AG04449 (cell line): ENCODE data around the gene ASCL2.

ENCODE experiments used
- CTCF ChIA-PET: fragments of 350-600 bp; formaldehyde crosslinking; extraction: SDS; loops from one replicate; lab custom pipeline; 2021; ENCODE audit warnings: antibody characterized with exemption; lab: Yijun Ruan, JAX
- POLR2A ChIA-PET: fragments of 400-600, 350-600 bp; formaldehyde crosslinking; extraction: SDS; loops from one replicate; lab custom pipeline; 2020; ENCODE audit warnings: antibody characterized with exemption, inconsistent platforms; lab: Yijun Ruan, JAX
- DNase-seq: peaks from one replicate; pipeline ENCODE4 v3.0.0-alpha.2; 2010; ENCODE audit warnings: low read depth, low spot score
- H3K4me3 ChIP-seq: 2 replicates; pipeline ENCODE4 v1.5.1; 2011; ENCODE audit warnings: low read depth, mild to moderate bottlenecking, control low read depth, low read length
- TF ChIP-seq, protein P1 (sequence below): IDR thresholded peaks from one replicate; pipeline ENCODE4 v1.5.1; 2011; ENCODE audit warnings: mild to moderate bottlenecking, moderate library complexity, low read length, control low read depth, inconsistent platforms; ENCODE audit not compliant: insufficient read depth; ENCODE audit errors: missing control alignments

ASCL2 gene

DNA sequence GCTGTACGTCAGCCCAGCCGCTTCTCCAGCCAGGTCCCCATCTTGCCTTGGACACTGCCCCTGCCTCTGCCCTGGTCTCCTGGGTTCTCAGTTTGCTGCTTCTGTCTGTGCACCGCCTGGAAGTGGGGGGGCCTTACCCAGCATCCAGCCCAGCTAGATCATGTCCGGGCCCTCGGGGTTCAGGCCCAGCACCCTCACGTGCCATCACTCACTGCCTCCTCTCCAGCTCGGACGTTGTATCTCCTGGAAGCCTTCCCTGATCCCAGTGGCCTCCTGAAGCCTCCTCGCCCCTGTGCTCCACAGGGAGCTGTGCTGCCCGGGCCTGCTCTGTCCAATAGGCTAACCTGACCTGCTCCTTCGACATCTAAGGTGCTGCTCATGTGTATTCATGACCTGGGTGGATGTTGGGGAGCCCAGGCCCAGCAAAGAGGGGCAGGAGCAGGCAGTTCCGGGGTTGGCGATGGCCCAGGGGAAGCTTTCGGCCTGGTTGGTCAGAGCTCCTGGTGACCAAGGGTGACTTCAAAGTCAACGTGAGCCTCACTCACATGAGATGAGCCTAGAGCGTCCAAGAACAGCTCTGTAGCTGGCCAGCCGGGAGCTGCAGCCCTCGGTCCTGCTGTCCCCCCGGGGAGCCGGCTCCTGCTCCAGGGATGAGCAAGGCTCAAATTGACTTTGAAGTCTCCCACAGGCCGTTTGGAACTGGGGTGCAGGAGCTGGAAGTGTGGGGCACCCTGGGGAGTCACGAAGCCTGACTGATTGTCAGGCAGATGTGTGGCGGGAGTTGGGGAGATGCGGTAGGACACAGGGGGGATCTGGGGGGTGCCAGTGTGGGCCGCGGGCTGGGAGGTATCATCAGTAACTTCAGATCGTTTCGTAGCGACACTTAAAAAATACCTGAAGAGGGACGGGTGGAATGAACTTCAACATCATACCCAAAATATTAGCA lies 5.2 kb upstream of the ASCL2 start:
- DNase-seq: no peak
- TF ChIP-seq, protein P1, sequence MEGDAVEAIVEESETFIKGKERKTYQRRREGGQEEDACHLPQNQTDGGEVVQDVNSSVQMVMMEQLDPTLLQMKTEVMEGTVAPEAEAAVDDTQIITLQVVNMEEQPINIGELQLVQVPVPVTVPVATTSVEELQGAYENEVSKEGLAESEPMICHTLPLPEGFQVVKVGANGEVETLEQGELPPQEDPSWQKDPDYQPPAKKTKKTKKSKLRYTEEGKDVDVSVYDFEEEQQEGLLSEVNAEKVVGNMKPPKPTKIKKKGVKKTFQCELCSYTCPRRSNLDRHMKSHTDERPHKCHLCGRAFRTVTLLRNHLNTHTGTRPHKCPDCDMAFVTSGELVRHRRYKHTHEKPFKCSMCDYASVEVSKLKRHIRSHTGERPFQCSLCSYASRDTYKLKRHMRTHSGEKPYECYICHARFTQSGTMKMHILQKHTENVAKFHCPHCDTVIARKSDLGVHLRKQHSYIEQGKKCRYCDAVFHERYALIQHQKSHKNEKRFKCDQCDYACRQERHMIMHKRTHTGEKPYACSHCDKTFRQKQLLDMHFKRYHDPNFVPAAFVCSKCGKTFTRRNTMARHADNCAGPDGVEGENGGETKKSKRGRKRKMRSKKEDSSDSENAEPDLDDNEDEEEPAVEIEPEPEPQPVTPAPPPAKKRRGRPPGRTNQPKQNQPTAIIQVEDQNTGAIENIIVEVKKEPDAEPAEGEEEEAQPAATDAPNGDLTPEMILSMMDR: no peak
- ChIA-PET CTCF (interaction anchor here (2.8 kb wide), 1 partner anchor 144 kb away, joined by 11 read pairs; no protein-coding TSS in a partner anchor), POLR2A (no interaction called here)
- H3K4me3 ChIP-seq: no peak overlapping the region

GRCh38 chr11:2273771-2274170 lies 3.4 kb upstream of the ASCL2 start:
- POLR2A ChIA-PET: no interaction called here
- TF ChIP-seq, protein P1: no peak
- DNase-seq: no peak
- H3K4me3 ChIP-seq: no peak overlapping the region
- CTCF ChIA-PET: interaction anchor here (1.2 to 2.8 kb wide), 2 partner anchors 80 to 146 kb away, joined by 3 to 11 read pairs; no protein-coding TSS in a partner anchor

- DNase-seq: no peak
- POLR2A ChIA-PET: no interaction called here
- CTCF ChIA-PET: interaction anchor here (1.2 to 2.8 kb wide), 2 partner anchors 80 to 147 kb away, joined by 3 to 11 read pairs; no protein-coding TSS in a partner anchor
- H3K4me3 ChIP-seq: no peak overlapping the region
- TF ChIP-seq, protein P1: no peak
These were observed 2.9 kb upstream of the ASCL2 start for GRCh38 chr11:2273311-2273710.

GRCh38 chr11:2272946-2273280 lies 2.5 kb upstream of the ASCL2 start:
- TF ChIP-seq, protein P1: no peak
- CTCF ChIA-PET: interaction anchor here (1.2 to 2.8 kb wide), 2 partner anchors 79 to 147 kb away, joined by 3 to 11 read pairs; no protein-coding TSS in a partner anchor
- DNase-seq: no peak
- no peak overlapping the region for H3K4me3 ChIP-seq
- POLR2A ChIA-PET: no interaction called here

GRCh38 chr11:2272228-2272945 lies 2.0 kb upstream of the ASCL2 start:
- POLR2A ChIA-PET: no interaction called here
- DNase-seq: no peak
- CTCF ChIA-PET: no interaction called here
- TF ChIP-seq, protein P1: no peak
- no peak overlapping the region for H3K4me3 ChIP-seq
